ENCODE results near the gene FAM117B.

GRCh38 chr2:202689459-202689858, 54.7 kb downstream of the FAM117B start:
- TF ChIP-seq CTCF (IDR thresholded peaks at IDR 0.05) (no peak), EP300 (IDR thresholded peaks at IDR 0.05) (no peak), POLR2A (IDR thresholded peaks at IDR 0.05) (no peak)

All from upper lobe of left lung (tissue), 4 donors.